PFSK-1 (cell line): ENCODE data around the gene PRICKLE3.

Experiments
- POLR2AphosphoS5 ChIP-seq: IDR thresholded peaks from 2 replicates; pipeline ENCODE4 v1.6.1; 2012; ENCODE audit warnings: low read depth, mild to moderate bottlenecking, control low read depth, low read length, moderate library complexity
- REST ChIP-seq, 2 experiments: IDR thresholded peaks; 2 replicates each; pipeline versions ENCODE4 v1.6.1 to v1.8.0; 2011 to 2012; ENCODE audit warnings: low read depth in 2 of 2, low read length in 2 of 2, control low read depth in 1 of 2, inconsistent platforms in 1 of 2, mild to moderate bottlenecking in 1 of 2, moderate library complexity in 1 of 2; ENCODE audit not compliant: insufficient read depth in 1 of 2
- SIN3A ChIP-seq: IDR thresholded peaks from 2 replicates; pipeline ENCODE4 v1.6.1; 2012; ENCODE audit warnings: mild to moderate bottlenecking, low read length, moderate library complexity, borderline replicate concordance; ENCODE audit not compliant: insufficient read depth

DNA sequence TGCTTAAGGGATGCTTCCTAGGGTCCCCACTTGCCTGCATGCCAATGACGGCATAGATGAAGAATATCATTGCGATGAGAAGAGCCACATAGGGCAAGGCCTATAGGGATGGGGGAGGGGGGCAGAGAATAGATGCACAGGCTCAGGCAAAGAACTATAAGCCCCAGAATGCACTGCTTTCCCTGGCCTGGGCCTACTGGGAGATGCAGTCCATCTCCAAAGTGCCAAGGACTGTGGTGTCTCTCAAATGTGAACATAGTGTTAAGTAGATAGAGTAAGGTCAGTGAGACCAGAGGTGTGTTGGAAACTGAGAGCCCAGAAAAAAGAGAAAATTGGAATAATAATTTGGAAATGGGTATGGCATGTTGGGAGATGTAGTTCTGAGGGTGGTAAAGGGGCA, 26.0 kb upstream of the PRICKLE3 start:
- TF ChIP-seq REST (IDR thresholded peaks at IDR 0.05; ENCODE audit: insufficient read depth in 1 of 2, low read depth in 2 of 2, low read length in 2 of 2) (no peak), SIN3A (no peak), POLR2AphosphoS5 (no peak)
